IPS-18a (cell line): ENCODE data around the gene CPED1.
"Not testable (repeated sequence)": the region's sequence is repeated elsewhere in the genome, so short reads cannot be mapped to it uniquely, and the experiment has no call there.

Experiments
- H3K27ac ChIP-seq: one replicate; pipeline ENCODE4 v1.5.1; 2013; ENCODE audit warnings: low read length
- H3K27me3 ChIP-seq: one replicate; pipeline ENCODE4 v1.6.1; 2013; ENCODE audit warnings: mild to moderate bottlenecking, low read length; ENCODE audit not compliant: control insufficient read depth, insufficient read depth
- H3K36me3 ChIP-seq: one replicate; pipeline ENCODE4 v1.6.1; 2013; ENCODE audit warnings: low read depth, low read length; ENCODE audit not compliant: control insufficient read depth
- H3K4me1 ChIP-seq: one replicate; pipeline ENCODE4 v1.6.1; 2013; ENCODE audit warnings: low read depth, low read length; ENCODE audit not compliant: control insufficient read depth
- H3K4me3 ChIP-seq: one replicate; pipeline ENCODE4 v1.5.1; 2013; ENCODE audit warnings: low read length
- H3K9ac ChIP-seq: one replicate; pipeline ENCODE4 v1.6.1; 2013; ENCODE audit warnings: mild to moderate bottlenecking, low read length, moderate library complexity
- H3K9me3 ChIP-seq: one replicate; pipeline ENCODE4 v1.6.1; 2013; ENCODE audit warnings: low read depth, low read length; ENCODE audit not compliant: control insufficient read depth

The CPED1 gene

DNA sequence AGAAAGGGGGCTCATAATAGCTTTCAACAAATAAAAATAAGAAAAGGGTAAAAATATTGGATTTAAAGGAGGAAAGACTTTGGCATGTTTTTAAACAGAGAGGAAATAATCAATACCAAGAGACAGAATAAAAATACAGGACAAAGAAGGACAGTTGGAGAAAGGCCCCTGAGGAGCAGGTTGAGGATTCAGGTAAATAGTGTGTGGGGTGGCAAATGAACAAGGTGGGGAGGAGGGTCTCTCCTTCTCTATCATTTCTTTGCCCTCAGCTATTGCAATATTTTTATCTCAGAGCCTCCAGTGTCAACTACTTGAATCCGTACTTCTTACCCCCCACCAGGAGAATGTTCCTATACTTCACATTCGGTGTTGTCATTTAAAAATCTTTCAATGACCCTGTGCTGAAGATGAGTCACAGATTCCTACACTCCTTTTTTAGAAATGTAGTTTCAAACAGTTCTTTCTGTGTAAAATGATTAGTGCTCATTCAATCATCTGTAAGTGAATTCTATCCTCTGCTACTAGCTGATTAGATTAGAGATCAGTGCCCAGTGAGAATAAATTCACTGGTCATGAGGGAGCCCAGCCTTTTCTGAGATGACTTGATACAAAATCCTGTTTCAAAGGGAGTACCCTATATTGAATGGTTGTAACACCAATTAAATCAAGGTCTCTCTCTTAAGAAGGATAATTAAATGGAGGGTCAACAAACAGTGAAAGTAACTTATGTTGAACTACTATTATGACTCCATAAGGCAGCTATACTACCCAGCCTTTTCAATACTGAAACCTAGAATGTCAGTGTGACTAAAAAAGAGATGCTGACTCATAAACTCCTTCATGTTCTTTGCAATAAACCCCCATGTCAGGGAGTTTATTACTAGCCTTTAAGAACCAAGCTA lies 289.9 kb downstream of the CPED1 start:
- Histone ChIP-seq H3K4me3 (no peak overlapping the region), H3K9ac (no peak overlapping the region), H3K27me3 (no peaks in the 10 kb centered on the region), H3K27ac (no peak overlapping the region), H3K4me1 (peaks cover 8% of the 10 kb centered on the region), H3K36me3 (no peaks in the 10 kb centered on the region), H3K9me3 (no peaks in the 10 kb centered on the region)

DNA sequence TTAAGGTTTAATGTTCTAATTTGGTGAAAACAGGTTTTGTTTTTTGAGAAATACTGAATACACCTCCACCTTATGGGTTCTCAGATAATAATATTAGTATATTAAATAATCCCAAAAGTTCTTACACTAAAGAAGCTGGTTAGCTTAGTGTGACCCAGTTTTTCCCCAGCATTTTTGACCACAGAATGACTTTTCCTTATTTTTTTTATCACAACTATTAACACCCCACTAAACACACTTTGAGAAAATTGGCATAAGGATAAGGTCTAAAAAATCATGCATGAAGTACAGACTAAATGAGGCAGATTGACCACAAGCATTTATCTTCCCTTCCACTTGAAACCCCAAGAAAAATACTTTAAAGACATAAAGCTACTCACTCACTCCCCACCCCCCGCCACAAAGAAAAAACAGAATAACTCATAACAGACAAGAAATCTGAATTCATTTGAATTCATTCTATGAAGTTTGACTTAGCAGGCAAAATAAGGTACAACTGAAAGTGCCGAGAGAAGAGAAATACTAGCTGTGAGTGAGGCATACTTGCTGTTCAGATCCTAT lies 290.6 kb downstream of the CPED1 start:
- no peaks in the 10 kb centered on the region for H3K36me3 ChIP-seq
- H3K9ac ChIP-seq = no peak overlapping the region
- H3K27ac ChIP-seq = no peak overlapping the region

DNA sequence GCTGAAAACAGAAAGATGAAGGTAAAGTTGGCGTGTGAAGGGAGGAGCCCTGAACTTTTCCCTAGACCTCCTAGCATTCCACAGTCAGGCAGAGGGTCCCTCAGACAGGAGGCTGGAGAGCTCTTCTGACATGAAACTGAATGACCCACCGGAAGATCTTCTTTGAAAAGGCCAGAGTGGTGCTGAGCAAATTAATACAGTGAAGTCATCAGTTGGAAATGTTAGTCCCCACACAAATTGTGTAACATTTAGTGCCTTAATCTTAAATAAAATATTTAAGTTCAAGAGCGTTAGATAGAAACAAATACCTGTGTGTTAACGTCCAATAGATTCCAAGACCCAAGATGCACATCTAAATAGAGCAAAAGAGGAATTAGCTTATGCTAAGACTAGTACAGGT lies 291.3 kb downstream of the CPED1 start:
- H3K4me1 ChIP-seq = peaks cover 8% of the 10 kb centered on the region
- no peaks in the 10 kb centered on the region for H3K27me3 ChIP-seq
- H3K9me3 ChIP-seq = peaks cover 5% of the 10 kb centered on the region
- no peak overlapping the region for H3K27ac ChIP-seq
- H3K36me3 ChIP-seq = no peaks in the 10 kb centered on the region
- H3K9ac ChIP-seq = no peak overlapping the region
- no peak overlapping the region for H3K4me3 ChIP-seq

More for the DNA sequence above, 290.6 kb downstream of the CPED1 start:
- Histone ChIP-seq H3K4me1 (peaks cover 8% of the 10 kb centered on the region), H3K4me3 (no peak overlapping the region), H3K27me3 (no peaks in the 10 kb centered on the region), H3K9me3 (no peaks in the 10 kb centered on the region)

DNA sequence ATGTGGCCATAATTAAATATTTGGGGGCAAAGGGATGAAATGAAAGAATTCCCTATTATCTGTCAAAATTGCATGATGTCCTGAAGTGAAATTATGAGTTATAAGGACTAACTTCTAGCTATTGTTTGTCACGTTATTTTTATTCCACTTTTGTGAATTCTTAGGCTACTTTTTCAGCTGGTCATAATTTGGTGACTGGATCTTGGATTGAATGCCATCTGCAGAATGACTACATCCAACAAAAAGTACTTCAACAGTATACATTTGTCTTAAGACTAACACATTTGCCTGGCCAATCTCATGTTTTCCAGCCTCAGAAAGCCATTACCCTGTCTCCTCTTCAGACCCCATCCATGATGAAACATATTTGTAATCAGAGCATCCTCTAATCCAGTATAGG lies 292.1 kb downstream of the CPED1 start:
- H3K27ac ChIP-seq = no peak overlapping the region
- H3K27me3 ChIP-seq = no peaks in the 10 kb centered on the region
- H3K9ac ChIP-seq = no peak overlapping the region
- H3K4me1 ChIP-seq = peaks cover 8% of the 10 kb centered on the region
- H3K36me3 ChIP-seq = no peaks in the 10 kb centered on the region
- H3K4me3 ChIP-seq = no peak overlapping the region
- H3K9me3 ChIP-seq = peaks cover 12% of the 10 kb centered on the region

DNA sequence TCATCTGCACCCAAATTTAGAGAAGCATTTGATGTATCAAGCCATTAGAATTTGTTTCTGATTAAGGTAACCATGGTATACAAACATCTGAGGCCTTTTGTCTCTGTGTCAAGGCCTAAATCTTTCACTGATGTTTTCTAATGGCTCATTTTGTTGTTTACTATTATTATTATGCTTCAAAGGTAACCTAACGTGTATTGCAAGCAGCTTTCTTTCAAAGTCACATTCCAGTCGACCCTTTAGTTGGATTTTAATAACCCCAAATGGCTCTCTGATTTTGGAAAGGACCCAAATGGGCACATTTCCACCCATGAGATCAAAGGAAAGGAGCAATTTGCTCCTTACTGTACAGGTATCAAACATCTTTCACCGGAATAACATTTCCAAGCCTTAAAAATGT lies 293.6 kb downstream of the CPED1 start:
- H3K27ac ChIP-seq = no peak overlapping the region
- H3K4me3 ChIP-seq = no peak overlapping the region
- H3K4me1 ChIP-seq = peaks cover 8% of the 10 kb centered on the region
- H3K9ac ChIP-seq = no peak overlapping the region
- no peaks in the 10 kb centered on the region for H3K36me3 ChIP-seq
- peaks cover 12% of the 10 kb centered on the region for H3K9me3 ChIP-seq
- H3K27me3 ChIP-seq = no peaks in the 10 kb centered on the region

DNA sequence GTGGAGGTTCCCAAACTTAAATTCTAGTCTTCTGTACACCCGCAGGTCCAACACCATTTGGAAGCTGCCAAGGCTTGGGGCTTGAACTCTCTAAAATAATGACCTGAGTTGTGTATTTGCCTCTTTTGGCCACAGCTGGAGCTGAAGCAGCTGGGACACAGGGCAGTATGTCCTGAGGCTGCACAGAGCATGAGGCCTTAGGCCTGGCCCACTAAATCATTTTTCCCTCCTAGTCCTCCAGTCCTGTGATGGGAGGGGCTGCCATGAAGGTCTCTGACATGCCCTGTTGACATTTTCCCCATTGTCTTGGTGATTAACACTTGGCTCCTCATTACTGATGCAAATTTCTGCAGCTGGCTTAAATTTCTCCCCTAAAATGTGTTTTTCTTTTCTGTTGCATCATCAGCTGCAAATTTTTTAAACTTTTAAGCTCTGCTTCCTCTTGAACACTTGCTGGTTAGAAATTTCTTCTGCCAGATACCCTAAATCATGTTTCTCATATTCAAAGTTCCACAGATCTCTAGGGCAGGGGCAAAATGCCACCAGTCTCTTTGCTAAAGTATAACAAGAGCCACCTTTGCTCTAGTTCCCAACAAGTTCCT lies 296.7 kb downstream of the CPED1 start:
- Histone ChIP-seq H3K36me3 (no peaks in the 10 kb centered on the region), H3K9ac (no peak overlapping the region), H3K27ac (no peak overlapping the region), H3K27me3 (no peaks in the 10 kb centered on the region), H3K4me3 (no peak overlapping the region), H3K9me3 (peaks cover 12% of the 10 kb centered on the region), H3K4me1 (no peaks in the 10 kb centered on the region)

DNA sequence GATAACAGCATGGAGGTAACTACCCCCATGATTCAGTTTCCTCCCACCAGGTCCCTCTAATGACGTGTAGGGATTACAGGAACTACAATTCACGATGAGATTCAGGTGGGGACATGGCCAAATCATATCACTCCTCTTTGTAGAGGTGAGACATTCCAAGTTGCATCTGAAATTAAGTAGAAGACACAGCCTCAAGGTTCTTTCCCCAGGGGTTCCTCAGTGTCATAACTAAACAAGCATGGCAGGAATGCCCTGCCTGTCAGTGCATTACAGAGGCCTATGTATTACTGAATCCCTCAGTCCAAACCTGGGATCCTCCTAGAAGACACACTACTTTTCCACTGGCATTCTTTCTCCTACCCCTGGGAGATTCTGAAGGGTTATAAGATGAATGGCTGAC lies 297.7 kb downstream of the CPED1 start:
- no peaks in the 10 kb centered on the region for H3K36me3 ChIP-seq
- peaks cover 12% of the 10 kb centered on the region for H3K9me3 ChIP-seq
- no peaks in the 10 kb centered on the region for H3K27me3 ChIP-seq
- H3K9ac ChIP-seq = no peak overlapping the region
- H3K4me3 ChIP-seq = no peak overlapping the region
- H3K27ac ChIP-seq = no peak overlapping the region
- H3K4me1 ChIP-seq = no peaks in the 10 kb centered on the region

DNA sequence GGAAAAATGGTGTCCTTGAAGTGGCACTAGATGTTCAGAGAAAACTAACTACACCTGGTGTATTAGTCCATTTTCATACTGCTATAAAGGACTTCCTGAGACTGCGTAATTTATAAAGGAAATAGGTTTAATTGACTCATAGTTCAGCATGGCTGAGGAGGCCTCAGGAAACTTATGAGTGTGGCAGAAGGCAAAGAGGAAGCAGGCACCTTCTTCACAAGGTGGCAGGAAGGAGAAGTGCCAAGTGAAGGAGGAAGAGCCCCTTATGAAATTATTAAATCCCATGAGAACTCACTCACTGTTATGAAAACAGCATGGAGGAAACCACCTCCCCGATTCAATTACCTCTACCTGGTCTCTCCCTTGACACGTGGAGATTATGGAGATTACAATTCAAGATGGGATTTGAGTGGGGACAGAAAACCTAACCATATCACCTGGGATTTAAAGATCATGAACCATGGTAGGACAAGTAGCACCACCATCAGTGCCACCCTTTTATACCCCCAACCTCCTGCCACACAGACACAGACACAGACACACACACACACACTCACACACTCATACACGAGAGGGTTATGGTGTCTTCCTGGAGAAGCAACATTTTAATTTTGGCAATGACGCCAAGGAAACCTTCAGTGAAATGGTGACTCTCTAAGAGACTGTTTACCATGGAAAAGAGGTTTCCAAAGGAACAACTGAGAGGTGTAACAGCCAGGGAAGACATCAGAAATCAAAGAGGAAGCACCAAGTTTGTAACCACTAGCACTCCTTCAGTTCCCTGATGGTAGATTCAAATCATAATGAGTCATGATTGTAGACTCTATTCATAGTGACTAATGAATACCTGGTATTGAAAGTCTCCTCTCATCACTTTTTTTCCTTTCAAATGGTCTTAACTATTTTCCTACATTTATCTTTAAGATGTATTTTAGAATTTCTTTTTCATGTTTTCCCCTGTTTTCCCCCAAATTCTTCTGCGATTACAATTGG lies 298.5 kb downstream of the CPED1 start:
- peaks cover 12% of the 10 kb centered on the region for H3K9me3 ChIP-seq
- no peak overlapping the region for H3K9ac ChIP-seq
- no peaks in the 10 kb centered on the region for H3K27me3 ChIP-seq
- no peak overlapping the region for H3K27ac ChIP-seq
- H3K36me3 ChIP-seq = no peaks in the 10 kb centered on the region
- no peaks in the 10 kb centered on the region for H3K4me1 ChIP-seq
- H3K4me3 ChIP-seq = no peak overlapping the region

DNA sequence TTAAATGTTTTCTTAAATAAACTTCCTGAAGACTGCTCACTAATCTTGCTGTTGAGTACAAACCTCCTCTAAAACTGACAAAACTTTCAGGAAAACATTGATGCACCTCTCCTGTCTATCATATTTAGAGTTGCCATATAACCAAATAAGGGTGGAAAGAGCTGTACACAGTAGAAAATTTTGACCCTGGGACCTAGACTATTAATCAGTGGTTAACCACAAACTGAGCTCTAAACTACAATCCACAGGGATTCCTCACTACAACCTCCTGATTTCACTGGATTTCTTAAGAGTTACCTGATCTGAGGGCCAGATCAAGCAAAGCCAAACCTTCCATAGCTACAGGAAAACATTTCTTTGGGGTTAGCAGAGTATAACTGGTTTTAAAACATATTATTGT lies 300.4 kb downstream of the CPED1 start:
- no peak overlapping the region for H3K27ac ChIP-seq
- no peaks in the 10 kb centered on the region for H3K36me3 ChIP-seq
- no peaks in the 10 kb centered on the region for H3K27me3 ChIP-seq

DNA sequence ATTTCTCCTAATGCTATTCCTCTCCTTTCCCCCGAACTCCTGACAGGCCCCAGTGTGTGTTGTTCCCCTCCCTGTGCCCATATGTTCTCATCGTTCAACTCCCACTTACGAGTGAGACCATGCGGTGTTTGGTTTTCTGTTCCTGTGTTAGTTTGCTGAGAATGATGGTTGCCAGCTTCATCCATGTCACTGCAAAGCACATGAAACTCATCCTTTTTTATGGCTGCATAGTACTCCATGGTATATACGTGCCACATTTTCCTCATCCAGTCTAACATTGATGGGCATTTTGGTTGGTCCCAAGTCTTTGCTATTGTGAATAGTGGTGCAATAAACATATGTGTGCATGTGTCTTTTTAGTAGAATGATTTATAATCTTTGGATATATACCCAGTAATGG lies 301.4 kb downstream of the CPED1 start:
- not testable (repeated sequence) for H3K4me1 ChIP-seq, H3K4me3 ChIP-seq, H3K9me3 ChIP-seq, H3K27ac ChIP-seq, H3K36me3 ChIP-seq, H3K9ac ChIP-seq, H3K27me3 ChIP-seq

More for the DNA sequence above, 300.4 kb downstream of the CPED1 start:
- peaks cover 12% of the 10 kb centered on the region for H3K9me3 ChIP-seq
- H3K4me3 ChIP-seq = no peak overlapping the region
- no peak overlapping the region for H3K9ac ChIP-seq
- no peaks in the 10 kb centered on the region for H3K4me1 ChIP-seq

DNA sequence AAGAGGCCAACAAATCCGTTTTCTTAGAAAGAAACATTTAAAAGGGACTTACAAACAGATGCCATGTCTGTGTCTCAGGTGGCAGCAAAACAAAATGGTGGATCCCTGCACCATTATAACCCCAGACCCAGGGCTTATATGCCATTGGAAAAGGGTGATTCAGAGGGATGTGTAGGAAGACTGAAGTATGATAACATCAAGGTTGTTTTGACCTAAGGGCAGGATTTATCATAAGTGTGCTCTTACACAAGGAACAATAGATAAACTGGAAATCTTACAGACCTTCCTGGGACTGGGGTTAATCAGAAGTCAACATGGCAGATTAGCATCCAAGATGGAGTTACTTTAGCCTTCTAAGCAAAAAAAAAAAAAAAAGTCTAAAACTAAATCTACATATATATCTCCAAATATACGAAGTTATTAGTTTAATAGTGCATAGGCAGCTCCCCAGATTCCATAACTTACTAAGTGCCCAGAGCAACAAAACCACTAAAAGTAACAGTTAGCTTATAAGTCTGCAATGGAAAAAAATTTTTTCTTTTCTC lies 306.0 kb downstream of the CPED1 start:
- H3K27me3 ChIP-seq = no peaks in the 10 kb centered on the region
- H3K27ac ChIP-seq = no peak overlapping the region
- no peak overlapping the region for H3K4me3 ChIP-seq
- H3K36me3 ChIP-seq = no peaks in the 10 kb centered on the region
- no peaks in the 10 kb centered on the region for H3K9me3 ChIP-seq
- no peak overlapping the region for H3K9ac ChIP-seq
- no peaks in the 10 kb centered on the region for H3K4me1 ChIP-seq
